GM21447 (cell line): ENCODE measurements around the gene MEGF6.

ENCODE experiments used
- ATAC-seq: cut with Tn5 transposase; IDR thresholded peaks from one replicate; pipeline ENCODE4 v1.9.1; 2021; ENCODE audit not compliant: unreplicated experiment

MEGF6 gene

GRCh38 chr1:3644273-3644672 is 33.0 kb upstream of the MEGF6 start:
- no peak for ATAC-seq

- no peak for ATAC-seq
Observed at GRCh38 chr1:3642919-3643675, 31.8 kb upstream of the MEGF6 start.

GRCh38 chr1:3641816-3642215 is 30.5 kb upstream of the MEGF6 start:
- ATAC-seq = no peak

GRCh38 chr1:3641046-3641760 is 29.9 kb upstream of the MEGF6 start:
- ATAC-seq = no peak

DNA sequence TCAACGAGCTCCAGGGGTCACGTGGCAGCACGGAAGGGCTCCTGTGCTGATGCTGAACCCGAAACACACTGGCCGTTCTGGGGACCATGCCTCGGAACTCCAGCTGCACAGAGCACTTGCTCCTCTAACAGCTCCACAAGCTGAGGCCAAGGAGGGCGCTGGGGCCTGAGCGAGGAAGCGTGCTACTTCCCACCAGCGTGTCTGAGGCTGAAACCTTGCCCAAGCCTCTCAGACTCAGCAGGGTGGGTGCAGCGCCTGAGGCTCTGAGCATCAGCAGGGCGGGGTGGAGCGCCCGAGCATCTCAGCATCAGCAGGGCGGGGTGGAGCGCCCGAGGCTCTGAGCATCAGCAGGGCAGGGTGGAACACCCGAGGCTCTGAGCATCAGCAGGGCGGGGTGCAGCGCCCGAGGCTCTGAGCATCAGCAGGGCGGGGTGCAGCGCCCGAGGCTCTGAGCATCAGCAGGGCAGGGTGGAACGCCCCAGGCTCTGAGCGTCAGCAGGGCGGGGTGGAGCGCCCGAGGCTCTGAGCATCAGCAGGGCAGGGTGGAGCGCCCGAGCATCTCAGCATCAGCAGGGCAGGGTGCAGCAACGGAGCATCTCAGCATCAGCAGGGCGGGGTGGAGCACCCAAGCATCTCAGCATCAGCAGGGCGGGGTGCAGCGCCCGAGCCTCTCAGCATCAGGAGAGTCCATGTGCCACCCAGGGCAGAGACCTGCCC is 29.0 kb upstream of the MEGF6 start:
- no peak for ATAC-seq

DNA sequence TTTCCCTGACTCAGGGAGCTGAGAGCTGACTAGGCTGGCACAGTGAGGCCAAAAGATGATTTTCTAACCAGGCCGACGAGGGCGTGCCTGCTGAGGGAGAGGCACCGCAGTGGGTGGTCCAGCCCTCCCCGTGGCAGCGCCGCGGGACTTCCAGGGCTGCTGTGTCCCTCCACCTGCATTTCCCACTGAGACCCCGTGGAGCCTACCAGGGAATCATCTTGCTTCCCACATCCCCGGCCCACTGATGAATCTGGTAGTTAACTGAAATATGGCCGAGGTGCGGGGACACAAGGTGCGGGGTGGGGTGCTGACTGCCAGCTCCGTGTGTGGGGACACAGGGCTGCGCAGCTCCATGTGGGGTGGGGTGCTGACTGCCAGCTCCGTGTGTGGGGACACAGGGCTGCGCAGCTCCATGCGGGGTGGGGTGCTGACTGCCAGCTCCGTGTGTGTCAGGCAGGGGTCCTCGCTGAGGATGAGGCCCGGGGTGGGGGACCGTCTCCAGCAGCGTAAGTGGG is 28.1 kb upstream of the MEGF6 start:
- no peak for ATAC-seq

DNA sequence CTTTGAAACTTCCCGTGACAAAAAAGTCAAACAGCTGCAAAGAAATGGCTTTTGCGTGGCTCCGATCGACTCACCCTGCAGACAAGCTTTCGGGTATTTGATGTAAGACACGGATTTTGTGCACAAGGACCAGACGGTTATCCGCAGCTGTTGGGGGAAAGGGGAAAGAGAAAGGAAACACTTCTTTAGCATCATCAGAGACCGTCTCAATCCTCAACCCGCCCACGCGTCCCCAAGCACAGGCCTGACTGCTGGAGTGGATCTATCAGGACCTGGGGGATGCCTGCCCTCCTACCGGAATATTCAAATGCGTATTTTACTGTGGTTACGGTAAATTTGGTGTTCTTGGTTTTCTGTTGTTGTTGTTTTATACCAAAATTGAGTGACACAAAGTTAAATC is 27.4 kb upstream of the MEGF6 start:
- no peak for ATAC-seq

GRCh38 chr1:3638027-3638426 is 26.7 kb upstream of the MEGF6 start:
- no peak for ATAC-seq

GRCh38 chr1:3636531-3636930 is 25.2 kb upstream of the MEGF6 start:
- ATAC-seq = no peak

GRCh38 chr1:3636080-3636479 is 24.8 kb upstream of the MEGF6 start:
- no peak for ATAC-seq

GRCh38 chr1:3634059-3634800 is 22.9 kb upstream of the MEGF6 start:
- no peak for ATAC-seq

- ATAC-seq = no peak
Observed at GRCh38 chr1:3633344-3634058, 22.2 kb upstream of the MEGF6 start.

GRCh38 chr1:3632716-3633343 is 21.5 kb upstream of the MEGF6 start:
- ATAC-seq = no peak

DNA sequence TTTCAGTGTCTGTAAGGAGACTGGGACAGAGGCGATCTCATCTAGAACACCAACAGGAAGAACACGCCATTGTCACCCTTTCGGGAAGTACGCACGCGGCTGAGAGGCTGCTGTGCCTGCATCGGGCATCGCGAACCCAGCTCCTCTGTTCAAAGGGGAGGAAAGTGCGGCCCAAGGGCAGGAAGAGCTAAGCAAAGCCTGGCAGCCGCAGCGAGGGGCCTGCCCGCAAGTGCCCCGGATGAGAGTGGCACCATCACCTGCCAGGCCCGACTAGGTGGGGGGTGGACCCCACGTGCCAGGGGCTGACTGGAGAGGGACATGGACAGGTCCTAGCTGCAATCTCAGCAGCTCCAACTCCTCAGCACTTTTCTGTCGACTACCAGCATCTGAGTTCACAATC is 21.0 kb upstream of the MEGF6 start:
- no peak for ATAC-seq

- ATAC-seq = no peak
Observed at GRCh38 chr1:3631320-3632260, 20.3 kb upstream of the MEGF6 start.

GRCh38 chr1:3630914-3631313 is 19.6 kb upstream of the MEGF6 start:
- ATAC-seq = no peak

GRCh38 chr1:3630161-3630611 is 18.9 kb upstream of the MEGF6 start:
- no peak for ATAC-seq

DNA sequence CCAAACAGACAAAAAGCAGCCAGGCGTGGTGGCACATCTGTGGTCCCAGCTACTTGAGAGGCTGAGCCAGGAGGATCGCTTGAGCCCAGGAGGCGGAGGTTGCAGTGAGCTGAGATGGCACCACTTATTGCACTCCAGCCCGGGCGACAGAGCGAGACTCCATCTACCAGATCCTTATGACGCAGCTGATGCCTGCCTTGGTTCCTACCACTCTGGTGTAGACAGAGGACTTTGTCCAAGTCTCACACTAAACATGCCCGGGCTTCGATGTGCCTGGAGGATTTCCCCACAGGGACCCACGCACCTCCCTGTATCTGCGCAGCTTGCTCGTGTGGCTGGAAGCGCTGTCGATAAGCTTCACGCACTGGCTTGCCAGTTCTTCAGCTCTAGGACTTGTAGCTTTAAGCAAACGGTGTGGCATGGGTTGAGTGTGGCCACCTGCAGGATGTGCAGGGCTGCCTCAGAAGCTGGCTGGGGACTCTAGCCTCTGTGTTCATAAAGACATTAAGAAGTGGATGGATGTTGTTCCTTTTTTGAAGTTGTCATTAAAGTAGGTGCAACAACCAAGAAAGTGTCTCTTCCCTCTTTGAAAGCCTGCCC is 18.4 kb upstream of the MEGF6 start:
- no peak for ATAC-seq
